ENCODE results near the gene GIPR.

Gene GIPR

GRCh38 chr19:45711851-45712698, 44.1 kb downstream of the GIPR start:
- Histone ChIP-seq H3K14ac (ENCODE audit: low read length) (no peak overlapping the region), H3K79me1 (ENCODE audit: low read length) (peaks cover 4% of the 10 kb centered on the region), H3K36me3 (ENCODE audit: control insufficient read depth in 1 of 2, insufficient read depth in 2 of 2, low read length in 2 of 2) (peaks cover 27 to 31% of the 10 kb centered on the region in 2 experiments), H4K91ac (ENCODE audit: low read depth, low read length) (no peak overlapping the region), H3K9me3 (ENCODE audit: insufficient read depth, low read depth, low read length) (no peaks in the 10 kb centered on the region), H2BK120ac (ENCODE audit: insufficient read depth, low read length, poor library complexity) (no peak overlapping the region), H2AK5ac (ENCODE audit: low read length) (no peak overlapping the region), H2BK5ac (ENCODE audit: low read depth, low read length, poor library complexity) (no peak overlapping the region), H3K18ac (ENCODE audit: low read length) (no peak overlapping the region), H3K4me3 (ENCODE audit: low read depth, low read length) (no peak overlapping the region), H3K4me2 (ENCODE audit: low read length) (no peak overlapping the region), H2BK12ac (ENCODE audit: low read length) (no peak overlapping the region), H3K23ac (ENCODE audit: low read length) (no peak overlapping the region), H2AFZ (ENCODE audit: insufficient read depth, low read length, poor library complexity) (no peak overlapping the region), H3K4me1 (ENCODE audit: control insufficient read depth in 1 of 2, insufficient read depth in 2 of 2, low read length in 2 of 2) (peaks cover 0 to 3% of the 10 kb centered on the region in 2 experiments), H4K8ac (ENCODE audit: low read depth, low read length) (no peak overlapping the region), H3K27ac (ENCODE audit: low read depth, low read length) (no peak overlapping the region), H3K4ac (ENCODE audit: low read depth, low read length) (no peak overlapping the region), H3K9ac (ENCODE audit: low read length) (no peak overlapping the region), H3K27me3 (ENCODE audit: insufficient read depth, low read length) (no peaks in the 10 kb centered on the region), H3K79me2 (ENCODE audit: control insufficient read depth, insufficient read depth, low read length, poor library complexity) (peaks cover 8% of the 10 kb centered on the region), H4K12ac (ENCODE audit: low read depth, low read length) (no peak overlapping the region)
- no CpG with 5 or more reads among the region's 76 CpGs for WGBS (ENCODE audit: extremely low coverage, insufficient coverage, insufficient read length)
- DNase-seq, result no peak

- Histone ChIP-seq H3K18ac (ENCODE audit: low read length) (no peak overlapping the region), H3K36me3 (ENCODE audit: control insufficient read depth in 1 of 2, insufficient read depth in 2 of 2, low read length in 2 of 2) (peaks cover 27 to 31% of the 10 kb centered on the region in 2 experiments), H3K9ac (ENCODE audit: low read length) (no peak overlapping the region), H3K4ac (ENCODE audit: low read depth, low read length) (no peak overlapping the region), H3K4me2 (ENCODE audit: low read length) (no peak overlapping the region), H3K4me3 (ENCODE audit: low read depth, low read length) (no peak overlapping the region), H3K23ac (ENCODE audit: low read length) (no peak overlapping the region), H3K9me3 (ENCODE audit: insufficient read depth, low read depth, low read length) (no peaks in the 10 kb centered on the region), H3K27ac (ENCODE audit: low read depth, low read length) (no peak overlapping the region), H2BK12ac (ENCODE audit: low read length) (no peak overlapping the region), H2AFZ (ENCODE audit: insufficient read depth, low read length, poor library complexity) (no peak overlapping the region), H4K91ac (ENCODE audit: low read depth, low read length) (no peak overlapping the region), H2AK5ac (ENCODE audit: low read length) (no peak overlapping the region), H4K12ac (ENCODE audit: low read depth, low read length) (no peak overlapping the region), H3K27me3 (ENCODE audit: insufficient read depth, low read length) (no peaks in the 10 kb centered on the region), H2BK120ac (ENCODE audit: insufficient read depth, low read length, poor library complexity) (no peak overlapping the region), H2BK5ac (ENCODE audit: low read depth, low read length, poor library complexity) (no peak overlapping the region), H3K79me2 (ENCODE audit: control insufficient read depth, insufficient read depth, low read length, poor library complexity) (peaks cover 8% of the 10 kb centered on the region), H4K8ac (ENCODE audit: low read depth, low read length) (no peak overlapping the region), H3K14ac (ENCODE audit: low read length) (no peak overlapping the region), H3K79me1 (ENCODE audit: low read length) (peaks cover 5% of the 10 kb centered on the region), H3K4me1 (ENCODE audit: control insufficient read depth in 1 of 2, insufficient read depth in 2 of 2, low read length in 2 of 2) (peaks cover 0 to 3% of the 10 kb centered on the region in 2 experiments)
- no CpG with 5 or more reads among the region's 25 CpGs for WGBS (ENCODE audit: extremely low coverage, insufficient coverage, insufficient read length)
- DNase-seq, result no peak
Observed at GRCh38 chr19:45712699-45713067, 44.7 kb downstream of the GIPR start.

- H3K36me3 ChIP-seq (ENCODE audit: control insufficient read depth in 1 of 2, insufficient read depth in 2 of 2, low read length in 2 of 2), result peaks cover 27 to 31% of the 10 kb centered on the region in 2 experiments
- peaks cover 8% of the 10 kb centered on the region for H3K79me2 ChIP-seq (ENCODE audit: control insufficient read depth, insufficient read depth, low read length, poor library complexity)
- H3K27ac ChIP-seq (ENCODE audit: low read depth, low read length), result no peak overlapping the region
- no peak overlapping the region for H4K91ac ChIP-seq (ENCODE audit: low read depth, low read length)
- H3K9me3 ChIP-seq (ENCODE audit: insufficient read depth, low read depth, low read length), result no peaks in the 10 kb centered on the region
- no peak overlapping the region for H2BK120ac ChIP-seq (ENCODE audit: insufficient read depth, low read length, poor library complexity)
- no peak overlapping the region for H2BK12ac ChIP-seq (ENCODE audit: low read length)
- H3K4me1 ChIP-seq (ENCODE audit: control insufficient read depth in 1 of 2, insufficient read depth in 2 of 2, low read length in 2 of 2), result peaks cover 4 to 7% of the 10 kb centered on the region in 2 experiments
- H3K4ac ChIP-seq (ENCODE audit: low read depth, low read length), result no peak overlapping the region
- WGBS (ENCODE audit: extremely low coverage, insufficient coverage, insufficient read length), result no CpG with 5 or more reads among the region's 15 CpGs
- no peak overlapping the region for H4K8ac ChIP-seq (ENCODE audit: low read depth, low read length)
- no peak overlapping the region for H3K9ac ChIP-seq (ENCODE audit: low read length)
- no peak overlapping the region for H2AK5ac ChIP-seq (ENCODE audit: low read length)
- no peak for DNase-seq
- H3K18ac ChIP-seq (ENCODE audit: low read length), result no peak overlapping the region
- H3K4me2 ChIP-seq (ENCODE audit: low read length), result no peak overlapping the region
- H3K14ac ChIP-seq (ENCODE audit: low read length), result no peak overlapping the region
- no peak overlapping the region for H3K4me3 ChIP-seq (ENCODE audit: low read depth, low read length)
- H2BK5ac ChIP-seq (ENCODE audit: low read depth, low read length, poor library complexity), result no peak overlapping the region
- no peaks in the 10 kb centered on the region for H3K27me3 ChIP-seq (ENCODE audit: insufficient read depth, low read length)
- H3K23ac ChIP-seq (ENCODE audit: low read length), result no peak overlapping the region
- no peak overlapping the region for H4K12ac ChIP-seq (ENCODE audit: low read depth, low read length)
- peaks cover 8% of the 10 kb centered on the region for H3K79me1 ChIP-seq (ENCODE audit: low read length)
- H2AFZ ChIP-seq (ENCODE audit: insufficient read depth, low read length, poor library complexity), result no peak overlapping the region
Observed at GRCh38 chr19:45713141-45713540, 45.1 kb downstream of the GIPR start.

- no peak overlapping the region for H4K12ac ChIP-seq (ENCODE audit: low read depth, low read length)
- DNase-seq, result no peak
- H2BK12ac ChIP-seq (ENCODE audit: low read length), result no peak overlapping the region
- H3K18ac ChIP-seq (ENCODE audit: low read length), result no peak overlapping the region
- H3K79me1 ChIP-seq (ENCODE audit: low read length), result peaks cover 8% of the 10 kb centered on the region
- H3K4ac ChIP-seq (ENCODE audit: low read depth, low read length), result peak overlapping the region; percentile 44
- no peak overlapping the region for H2BK5ac ChIP-seq (ENCODE audit: low read depth, low read length, poor library complexity)
- H3K27me3 ChIP-seq (ENCODE audit: insufficient read depth, low read length), result no peaks in the 10 kb centered on the region
- H2BK120ac ChIP-seq (ENCODE audit: insufficient read depth, low read length, poor library complexity), result no peak overlapping the region
- H3K9ac ChIP-seq (ENCODE audit: low read length), result no peak overlapping the region
- H3K4me2 ChIP-seq (ENCODE audit: low read length), result no peak overlapping the region
- no peaks in the 10 kb centered on the region for H3K9me3 ChIP-seq (ENCODE audit: insufficient read depth, low read depth, low read length)
- H3K27ac ChIP-seq (ENCODE audit: low read depth, low read length), result no peak overlapping the region
- H3K4me3 ChIP-seq (ENCODE audit: low read depth, low read length), result no peak overlapping the region
- no peak overlapping the region for H4K8ac ChIP-seq (ENCODE audit: low read depth, low read length)
- H3K79me2 ChIP-seq (ENCODE audit: control insufficient read depth, insufficient read depth, low read length, poor library complexity), result peaks cover 8% of the 10 kb centered on the region
- no peak overlapping the region for H2AFZ ChIP-seq (ENCODE audit: insufficient read depth, low read length, poor library complexity)
- no peak overlapping the region for H4K91ac ChIP-seq (ENCODE audit: low read depth, low read length)
- peaks cover 9 to 11% of the 10 kb centered on the region in 2 experiments for H3K4me1 ChIP-seq (ENCODE audit: control insufficient read depth in 1 of 2, insufficient read depth in 2 of 2, low read length in 2 of 2)
- no peak overlapping the region for H3K14ac ChIP-seq (ENCODE audit: low read length)
- H3K23ac ChIP-seq (ENCODE audit: low read length), result no peak overlapping the region
- no CpG with 5 or more reads among the region's 3 CpGs for WGBS (ENCODE audit: extremely low coverage, insufficient coverage, insufficient read length)
- no peak overlapping the region for H2AK5ac ChIP-seq (ENCODE audit: low read length)
- H3K36me3 ChIP-seq (ENCODE audit: control insufficient read depth in 1 of 2, insufficient read depth in 2 of 2, low read length in 2 of 2), result peaks cover 28 to 30% of the 10 kb centered on the region in 2 experiments
Observed at GRCh38 chr19:45715139-45715538, 47.1 kb downstream of the GIPR start.

Measured in trophoblast cell (in vitro differentiated cells and primary cell).